ENCODE measurements around the gene CRB1.

CRB1 gene

GRCh38 chr1:197392541-197392940 lies 124.5 kb downstream of the CRB1 start:
- no peak overlapping the region for H3K4me3 ChIP-seq (ENCODE audit: low read depth, low read length)
- no peak for DNase-seq (ENCODE audit: low read depth)
- TF ChIP-seq, protein P1, sequence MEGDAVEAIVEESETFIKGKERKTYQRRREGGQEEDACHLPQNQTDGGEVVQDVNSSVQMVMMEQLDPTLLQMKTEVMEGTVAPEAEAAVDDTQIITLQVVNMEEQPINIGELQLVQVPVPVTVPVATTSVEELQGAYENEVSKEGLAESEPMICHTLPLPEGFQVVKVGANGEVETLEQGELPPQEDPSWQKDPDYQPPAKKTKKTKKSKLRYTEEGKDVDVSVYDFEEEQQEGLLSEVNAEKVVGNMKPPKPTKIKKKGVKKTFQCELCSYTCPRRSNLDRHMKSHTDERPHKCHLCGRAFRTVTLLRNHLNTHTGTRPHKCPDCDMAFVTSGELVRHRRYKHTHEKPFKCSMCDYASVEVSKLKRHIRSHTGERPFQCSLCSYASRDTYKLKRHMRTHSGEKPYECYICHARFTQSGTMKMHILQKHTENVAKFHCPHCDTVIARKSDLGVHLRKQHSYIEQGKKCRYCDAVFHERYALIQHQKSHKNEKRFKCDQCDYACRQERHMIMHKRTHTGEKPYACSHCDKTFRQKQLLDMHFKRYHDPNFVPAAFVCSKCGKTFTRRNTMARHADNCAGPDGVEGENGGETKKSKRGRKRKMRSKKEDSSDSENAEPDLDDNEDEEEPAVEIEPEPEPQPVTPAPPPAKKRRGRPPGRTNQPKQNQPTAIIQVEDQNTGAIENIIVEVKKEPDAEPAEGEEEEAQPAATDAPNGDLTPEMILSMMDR (conservative IDR thresholded peaks at IDR 0.05; ENCODE audit: low read depth, low read length) = no peak

DNA sequence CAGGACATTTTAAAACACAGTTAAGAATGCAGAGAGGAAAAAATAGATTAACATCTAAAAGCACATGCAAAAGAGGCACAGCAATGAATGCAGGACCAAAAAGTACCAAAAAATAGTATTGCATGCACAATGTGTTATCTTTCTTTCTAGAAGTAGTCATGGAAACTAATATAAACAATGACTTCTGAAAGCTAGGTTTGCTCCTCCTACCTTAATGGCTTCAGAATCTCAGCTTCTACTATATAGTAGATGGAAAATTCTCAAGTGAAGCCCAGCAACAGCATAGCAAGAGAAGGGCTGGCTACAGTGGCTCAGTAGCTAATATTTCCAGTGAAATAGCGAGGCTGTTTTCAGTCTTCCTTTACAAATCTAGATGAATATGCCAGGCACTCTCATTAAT lies 125.1 kb downstream of the CRB1 start:
- DNase-seq (ENCODE audit: low read depth) = peak; percentile 7
- TF ChIP-seq, protein P1 (conservative IDR thresholded peaks at IDR 0.05; ENCODE audit: low read depth, low read length) = no peak
- H3K4me3 ChIP-seq (ENCODE audit: low read depth, low read length) = no peak overlapping the region

DNA sequence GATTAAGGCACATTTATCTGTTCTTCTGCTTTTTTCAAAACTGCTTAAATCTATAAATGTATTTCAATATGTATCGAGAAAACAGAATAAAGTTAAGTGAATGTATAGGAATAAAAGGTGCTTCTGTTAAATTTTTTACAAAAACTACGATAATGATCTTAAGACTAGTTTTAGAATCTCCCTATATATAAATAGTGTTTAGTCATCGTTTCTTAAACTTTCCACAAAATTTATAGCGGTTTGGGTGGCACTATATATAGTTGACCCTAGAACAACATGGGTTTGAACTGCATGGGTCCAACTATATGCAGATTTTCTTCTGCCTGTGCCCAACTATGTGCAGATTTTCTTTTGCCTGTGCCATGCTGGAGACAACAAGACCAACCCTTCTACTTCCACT lies 125.7 kb downstream of the CRB1 start:
- no peak overlapping the region for H3K4me3 ChIP-seq (ENCODE audit: low read depth, low read length)
- TF ChIP-seq, protein P1 (conservative IDR thresholded peaks at IDR 0.05; ENCODE audit: low read depth, low read length) = no peak
- DNase-seq (ENCODE audit: low read depth) = no peak

GRCh38 chr1:197394831-197395608 lies 127.0 kb downstream of the CRB1 start:
- no peak overlapping the region for H3K4me3 ChIP-seq (ENCODE audit: low read depth, low read length)
- DNase-seq (ENCODE audit: low read depth) = no peak
- TF ChIP-seq, protein P1 (conservative IDR thresholded peaks at IDR 0.05; ENCODE audit: low read depth, low read length) = no peak

DNA sequence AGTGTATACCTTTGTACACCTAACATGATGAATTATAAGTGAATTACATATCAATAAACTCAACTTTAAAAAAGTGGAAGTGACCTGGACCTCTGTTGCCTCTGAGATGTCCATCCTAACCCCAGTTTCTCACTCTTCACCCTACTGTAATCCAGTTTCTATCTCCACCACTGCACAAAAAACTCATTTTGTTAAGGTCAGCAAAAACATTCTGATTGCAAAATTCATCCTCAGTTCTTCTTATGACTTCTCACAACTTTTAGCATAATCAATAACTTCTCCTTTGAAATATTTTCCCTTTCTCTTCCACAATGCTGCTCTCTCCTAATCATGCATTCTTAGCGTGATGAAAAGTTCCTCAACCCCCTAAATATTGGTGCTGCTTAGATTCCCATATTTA lies 129.8 kb downstream of the CRB1 start:
- no peak for DNase-seq (ENCODE audit: low read depth)
- no peak overlapping the region for H3K4me3 ChIP-seq (ENCODE audit: low read depth, low read length)
- TF ChIP-seq, protein P1 (conservative IDR thresholded peaks at IDR 0.05; ENCODE audit: low read depth, low read length) = no peak

DNA sequence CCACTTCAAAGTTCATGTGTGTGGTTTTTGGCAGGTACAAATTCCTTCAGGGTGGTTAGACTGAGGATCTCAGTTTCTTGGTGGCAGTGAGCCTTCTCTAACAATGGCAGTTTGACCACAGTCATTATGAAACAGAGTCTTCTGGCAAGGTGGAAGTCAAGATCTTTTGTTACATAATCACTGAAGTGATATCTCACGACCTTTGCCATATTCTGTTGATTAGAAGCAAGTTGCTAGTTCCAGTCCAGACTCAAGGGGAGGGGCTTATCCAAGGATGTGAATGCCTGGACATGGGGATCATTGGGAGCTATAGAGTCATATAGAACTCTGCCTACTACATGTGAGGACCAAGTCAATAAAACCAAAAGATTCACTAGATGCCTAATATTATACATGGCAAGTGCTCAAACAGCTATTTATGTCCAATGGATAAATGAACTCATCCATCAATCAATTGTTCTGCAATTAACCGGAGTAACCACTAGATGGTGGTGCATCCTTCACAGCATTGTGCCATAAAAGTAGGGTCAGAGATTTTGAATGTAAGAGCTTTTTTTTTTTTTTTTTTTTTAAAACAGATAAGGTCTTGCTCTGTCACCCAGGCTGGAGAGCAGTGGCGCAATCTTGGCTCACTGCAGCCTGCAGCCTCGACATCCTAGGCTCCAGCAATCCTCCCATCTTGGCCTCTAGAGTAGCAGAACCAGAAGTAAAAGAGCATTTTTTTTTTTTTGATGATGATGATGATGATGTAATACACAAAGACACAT lies 131.9 kb downstream of the CRB1 start:
- TF ChIP-seq, protein P1 (conservative IDR thresholded peaks at IDR 0.05; ENCODE audit: low read depth, low read length) = peak; percentile 70
- no peak overlapping the region for H3K4me3 ChIP-seq (ENCODE audit: low read depth, low read length)
- DNase-seq (ENCODE audit: low read depth) = peak; percentile 77

All from choroid plexus epithelial cell (primary cell).